CD4-positive, alpha-beta T cell (primary cell): ENCODE data around the gene TPO. TPM values are rescaled to one million over a fixed set of nuclear protein-coding genes. Genes with fewer than 3 reads are reported as not detected.

Experiments
- ATAC-seq: fragments of 200-7000 bp; cut with Tn5 transposase; one replicate; pipeline ENCODE4 v1.10.0; 2022; ENCODE audit warnings: mild to moderate bottlenecking; ENCODE audit not compliant: poor library complexity
- CTCF ChIA-PET: fragments of 350-600 bp; sonication (Branson Sonifier 250); formaldehyde crosslinking; loops from one replicate; lab custom pipeline; 2021; ENCODE audit warnings: antibody characterized with exemption, inconsistent platforms; lab: Charles Lee
- POLR2A ChIA-PET: fragments of 350-600 bp; sonication (Branson Sonifier 250); formaldehyde crosslinking; loops from one replicate; lab custom pipeline; 2021; ENCODE audit warnings: antibody characterized with exemption, inconsistent platforms; lab: Charles Lee
- DNase-seq, 14 experiments: peaks; one replicate each; pipeline ENCODE4 v3.0.0-alpha.2; 2013 to 2020; ENCODE audit warnings: mixed read lengths in 2 of 14
- H3K27ac ChIP-seq, 2 donors: one replicate each; pipeline versions ENCODE4 v1.5.1 to v1.7.0; 2013; ENCODE audit warnings: low read length in 2 of 2, low read depth in 1 of 2, mild to moderate bottlenecking in 1 of 2
- H3K27me3 ChIP-seq, 2 experiments: 1 replicate in 1 of 2; 2 replicates in 1 of 2; pipeline versions ENCODE4 v1.6.1 to v1.7.0; 2013; ENCODE audit warnings: low read length in 2 of 2, control low read depth in 1 of 2, mild to moderate bottlenecking in 1 of 2, moderate library complexity in 1 of 2; ENCODE audit not compliant: insufficient read depth in 2 of 2, control insufficient read depth in 1 of 2
- H3K36me3 ChIP-seq: one replicate; pipeline ENCODE4 v1.6.1; 2013; ENCODE audit warnings: low read length, control low read depth; ENCODE audit not compliant: insufficient read depth
- H3K4me1 ChIP-seq: one replicate; pipeline ENCODE4 v1.6.1; 2013; ENCODE audit warnings: low read length, control low read depth; ENCODE audit not compliant: insufficient read depth
- H3K4me3 ChIP-seq: one replicate; pipeline ENCODE4 v1.5.1; 2013; ENCODE audit warnings: mild to moderate bottlenecking, low read length, moderate library complexity
- H3K9me3 ChIP-seq, 2 experiments: 1 replicate in 1 of 2; 2 replicates in 1 of 2; pipeline versions ENCODE4 v1.6.1 to v1.7.0; 2013; ENCODE audit warnings: low read length in 2 of 2, mild to moderate bottlenecking in 2 of 2, control low read depth in 1 of 2, moderate library complexity in 1 of 2; ENCODE audit not compliant: control insufficient read depth in 1 of 2, insufficient read depth in 1 of 2
- H3K27ac Mint-ChIP-seq: one replicate; pipeline ENCODE4 v1.8.0; 2020; ENCODE audit warnings: mixed read lengths
- H3K27me3 Mint-ChIP-seq: one replicate; pipeline ENCODE4 v1.8.0; 2021; ENCODE audit warnings: mixed read lengths
- H3K36me3 Mint-ChIP-seq: one replicate; pipeline ENCODE4 v1.8.0; 2021; ENCODE audit warnings: low read depth, mixed read lengths
- H3K4me1 Mint-ChIP-seq: one replicate; pipeline ENCODE4 v1.8.0; 2021; ENCODE audit warnings: low read depth, mixed read lengths
- H3K4me3 Mint-ChIP-seq: one replicate; pipeline ENCODE4 v1.8.0; 2020; ENCODE audit warnings: mild to moderate bottlenecking, mixed read lengths
- H3K9me3 Mint-ChIP-seq: one replicate; pipeline ENCODE4 v1.8.0; 2020; ENCODE audit warnings: mixed read lengths
- intact Hi-C, 2 experiments: fragments of 100-400 bp; cut with DNase I in 1 of 2; cut with micrococcal nuclease in 1 of 2; formaldehyde crosslinking; loops; one replicate each; pipeline versions ENCODE4 v1.15.1 to v1.9.0; 2023 to 2025; cut with DNase I, micrococcal nuclease
- total RNA-seq, 174 experiments: library from RNA in 2 of 174; stranded (reverse) in 2 of 174; gene quantifications; one replicate each; pipeline ENCODE4 v1.2.3 and lab custom pipeline; 2021 to 2026
- TF ChIP-seq, protein P1 (sequence below): fragments of 200-600 bp; IDR thresholded peaks from one replicate; pipeline ENCODE4 v1.8.0; 2022; ENCODE audit warnings: antibody characterized with exemption, mild to moderate bottlenecking

Gene TPO
- total RNA-seq, 2 experiments from 2014 or later, result 0.27 TPM; not detected in 1

DNA sequence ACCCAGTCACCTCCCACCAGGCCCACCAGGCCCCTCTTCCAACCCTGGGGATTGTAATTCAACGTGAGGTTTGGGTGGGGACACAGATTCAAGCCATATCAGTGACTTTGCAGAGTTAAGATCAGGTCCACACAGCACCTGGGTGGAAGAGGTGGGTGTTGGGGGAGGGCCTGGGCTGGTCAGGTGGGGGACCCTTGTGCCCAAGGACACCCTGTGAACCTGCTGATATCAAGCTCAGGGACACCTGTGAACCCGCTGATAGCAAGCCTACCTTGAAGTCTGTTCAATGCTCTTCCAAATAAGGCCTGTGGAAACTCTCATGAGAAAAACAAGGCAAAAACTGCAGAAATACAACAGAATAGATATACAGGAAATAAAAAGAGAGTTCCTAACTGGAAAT is 19.9 kb upstream of the TPO start:
- Histone ChIP-seq H3K4me1 (peaks cover 3% of the 10 kb centered on the region), H3K4me3 (no peak overlapping the region), H3K27me3 (no peaks in the 10 kb centered on the region), H3K9me3 (peaks cover 0 to 6% of the 10 kb centered on the region in 2 experiments), H3K36me3 (no peaks in the 10 kb centered on the region), H3K27ac (no peak overlapping the region)
- Mint-ChIP-seq H3K36me3 (no peaks in the 10 kb centered on the region), H3K27ac (no peak overlapping the region), H3K9me3 (no peaks in the 10 kb centered on the region), H3K4me3 (no peak overlapping the region), H3K4me1 (peaks cover 4% of the 10 kb centered on the region), H3K27me3 (peaks cover 9% of the 10 kb centered on the region)
- intact Hi-C loops, result no loop called here
- no peak for ATAC-seq
- TF ChIP-seq, protein P1, sequence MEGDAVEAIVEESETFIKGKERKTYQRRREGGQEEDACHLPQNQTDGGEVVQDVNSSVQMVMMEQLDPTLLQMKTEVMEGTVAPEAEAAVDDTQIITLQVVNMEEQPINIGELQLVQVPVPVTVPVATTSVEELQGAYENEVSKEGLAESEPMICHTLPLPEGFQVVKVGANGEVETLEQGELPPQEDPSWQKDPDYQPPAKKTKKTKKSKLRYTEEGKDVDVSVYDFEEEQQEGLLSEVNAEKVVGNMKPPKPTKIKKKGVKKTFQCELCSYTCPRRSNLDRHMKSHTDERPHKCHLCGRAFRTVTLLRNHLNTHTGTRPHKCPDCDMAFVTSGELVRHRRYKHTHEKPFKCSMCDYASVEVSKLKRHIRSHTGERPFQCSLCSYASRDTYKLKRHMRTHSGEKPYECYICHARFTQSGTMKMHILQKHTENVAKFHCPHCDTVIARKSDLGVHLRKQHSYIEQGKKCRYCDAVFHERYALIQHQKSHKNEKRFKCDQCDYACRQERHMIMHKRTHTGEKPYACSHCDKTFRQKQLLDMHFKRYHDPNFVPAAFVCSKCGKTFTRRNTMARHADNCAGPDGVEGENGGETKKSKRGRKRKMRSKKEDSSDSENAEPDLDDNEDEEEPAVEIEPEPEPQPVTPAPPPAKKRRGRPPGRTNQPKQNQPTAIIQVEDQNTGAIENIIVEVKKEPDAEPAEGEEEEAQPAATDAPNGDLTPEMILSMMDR, result no peak
- POLR2A ChIA-PET, result no interaction called here
- DNase-seq, result no peak
- CTCF ChIA-PET, result no interaction called here

DNA sequence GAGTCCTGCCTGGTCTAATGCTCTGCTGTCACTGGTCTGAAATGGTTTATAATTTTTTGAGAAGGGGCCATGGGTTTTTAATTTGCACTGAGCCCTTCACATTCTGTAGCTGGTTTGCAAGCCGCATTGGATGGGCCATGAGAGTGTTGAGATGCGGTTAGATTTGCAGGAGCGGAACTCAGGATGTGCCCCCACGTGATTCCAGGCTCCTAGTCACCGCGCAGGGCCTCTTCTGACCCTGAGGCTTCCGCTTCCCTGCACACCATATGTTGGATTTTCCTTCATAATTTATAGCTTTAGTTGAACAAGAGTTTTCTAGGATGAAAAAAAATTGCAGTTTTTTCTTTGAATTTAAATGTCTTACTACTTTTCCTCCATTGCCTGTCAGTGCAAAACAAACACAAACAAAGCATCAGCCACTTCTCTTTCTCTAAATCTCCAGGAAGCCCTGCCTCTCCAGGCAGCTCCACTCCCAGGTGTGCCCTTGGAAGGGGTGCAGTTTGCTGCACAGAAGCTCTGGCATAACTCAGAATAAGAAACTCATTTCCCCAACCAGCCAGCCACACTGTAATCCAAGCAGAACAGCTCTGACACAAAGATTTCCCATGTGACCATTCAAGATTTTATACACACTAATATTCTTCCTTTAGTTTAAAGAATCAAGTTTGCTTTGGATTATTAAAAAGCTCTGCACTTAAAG is 18.4 kb upstream of the TPO start:
- Mint-ChIP-seq H3K4me1 (no peaks in the 10 kb centered on the region), H3K36me3 (no peaks in the 10 kb centered on the region), H3K4me3 (no peak overlapping the region), H3K27ac (no peak overlapping the region), H3K9me3 (no peaks in the 10 kb centered on the region), H3K27me3 (peaks cover 9% of the 10 kb centered on the region)
- intact Hi-C loops, result no loop called here
- TF ChIP-seq, protein P1, result no peak
- H3K27me3 ChIP-seq, result no peaks in the 10 kb centered on the region
- H3K9me3 ChIP-seq, result peaks cover 0 to 6% of the 10 kb centered on the region in 2 experiments
- H3K4me1 ChIP-seq, result no peaks in the 10 kb centered on the region
- H3K36me3 ChIP-seq, result no peaks in the 10 kb centered on the region
- H3K4me3 ChIP-seq, result no peak overlapping the region
- ChIA-PET CTCF (no interaction called here), POLR2A (no interaction called here)
- DNase-seq (no peak), ATAC-seq (no peak)
- no peak overlapping the region for H3K27ac ChIP-seq

DNA sequence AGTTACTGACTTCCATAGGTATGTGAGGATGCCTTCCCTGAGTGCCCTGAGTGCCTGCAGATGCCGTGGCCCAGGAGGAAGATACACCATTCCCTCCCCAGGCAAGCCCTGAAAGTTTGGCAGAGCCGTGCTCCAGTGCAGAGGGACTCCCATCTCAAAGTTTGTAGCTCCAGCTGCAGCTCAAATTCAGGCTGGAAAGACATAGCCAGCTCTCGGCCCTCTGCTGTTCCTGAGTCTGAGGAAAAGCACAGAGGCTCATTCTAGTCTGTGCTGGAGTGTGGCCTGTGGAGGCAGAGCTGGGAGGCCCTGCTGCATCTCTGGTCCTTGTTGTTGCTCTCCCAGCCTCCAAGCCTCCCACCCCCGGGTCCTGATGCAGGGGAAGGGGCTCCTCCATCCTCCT is 15.9 kb upstream of the TPO start:
- ChIA-PET CTCF (no interaction called here), POLR2A (no interaction called here)
- Mint-ChIP-seq H3K27ac (no peak overlapping the region), H3K36me3 (no peaks in the 10 kb centered on the region), H3K4me1 (no peaks in the 10 kb centered on the region), H3K9me3 (peaks cover 3% of the 10 kb centered on the region), H3K4me3 (no peak overlapping the region), H3K27me3 (peaks cover 6% of the 10 kb centered on the region)
- Histone ChIP-seq H3K4me1 (no peaks in the 10 kb centered on the region), H3K9me3 (peaks cover 0 to 13% of the 10 kb centered on the region in 2 experiments), H3K27ac (no peak overlapping the region), H3K4me3 (no peak overlapping the region), H3K36me3 (no peaks in the 10 kb centered on the region), H3K27me3 (no peaks in the 10 kb centered on the region)
- TF ChIP-seq, protein P1, result no peak
- no peak for DNase-seq
- intact Hi-C loops, result no loop called here
- no peak for ATAC-seq
